Glutamatergic neuron (in vitro differentiated cells): Measurements from ENCODE around the gene IMMP2L. TPM values are rescaled to one million over a fixed set of nuclear protein-coding genes. Genes with fewer than 3 reads are reported as not detected.

Experiments
- DNase-seq: peaks from one replicate; pipeline ENCODE4 v3.0.0; 2022
- H3K27ac Mint-ChIP-seq: one replicate; pipeline ENCODE4 v1.8.0; 2020; ENCODE audit warnings: mild to moderate bottlenecking, mixed read lengths, inconsistent platforms; ENCODE audit not compliant: unreplicated experiment
- H3K27me3 Mint-ChIP-seq: one replicate; pipeline ENCODE4 v1.8.0; 2020; ENCODE audit warnings: mild to moderate bottlenecking, moderate library complexity, mixed read lengths, inconsistent platforms; ENCODE audit not compliant: unreplicated experiment
- H3K36me3 Mint-ChIP-seq: one replicate; pipeline ENCODE4 v1.8.0; 2020; ENCODE audit warnings: mild to moderate bottlenecking, mixed read lengths, inconsistent platforms; ENCODE audit not compliant: unreplicated experiment
- H3K4me1 Mint-ChIP-seq: one replicate; pipeline ENCODE4 v1.8.0; 2020; ENCODE audit warnings: mild to moderate bottlenecking, low read depth, mixed read lengths, inconsistent platforms; ENCODE audit not compliant: unreplicated experiment
- H3K4me3 Mint-ChIP-seq: one replicate; pipeline ENCODE4 v1.8.0; 2020; ENCODE audit warnings: mild to moderate bottlenecking, mixed read lengths, inconsistent platforms; ENCODE audit not compliant: unreplicated experiment
- H3K9me3 Mint-ChIP-seq: one replicate; pipeline ENCODE4 v1.8.0; 2020; ENCODE audit warnings: mild to moderate bottlenecking, moderate library complexity, mixed read lengths, inconsistent platforms; ENCODE audit not compliant: unreplicated experiment
- total RNA-seq: library from RNA; stranded (reverse); fragmentation: NEBNext Ultra II Directional; extraction: Animal tissue kit (Norgen Biotek cat#: 25700); gene quantifications from one replicate; pipeline ENCODE4 v1.2.1, GENCODE V29; 2021; ENCODE audit not compliant: unreplicated experiment
- TF ChIP-seq, protein P1 (sequence below): fragments of 200-600 bp; sonication (generic); IDR thresholded peaks from one replicate; pipeline ENCODE4 v1.5.0; 2021; ENCODE audit not compliant: partially characterized antibody, unreplicated experiment

IMMP2L gene
- total RNA-seq, 1 donor from 2014 or later: 9.6 TPM

DNA sequence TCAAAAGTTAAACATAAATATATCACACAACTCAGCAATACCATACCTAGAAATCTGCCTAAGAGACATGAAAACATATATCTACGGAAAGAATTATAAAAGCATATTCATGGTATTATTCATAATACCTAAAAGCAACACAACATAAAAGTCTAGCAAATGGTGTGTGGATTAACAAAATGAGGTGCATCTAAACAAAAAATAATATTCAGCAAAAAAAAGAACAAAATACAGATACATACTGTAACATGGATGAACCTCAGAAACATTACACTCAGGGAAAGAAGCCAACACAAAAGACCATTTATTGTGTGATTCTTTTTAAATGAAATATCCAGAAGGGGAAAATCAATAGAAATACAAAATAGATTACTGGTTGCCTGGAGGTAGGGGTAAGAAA, 155.0 kb downstream of the IMMP2L start:
- no peaks in the 10 kb centered on the region for H3K36me3 Mint-ChIP-seq
- peaks cover 2% of the 10 kb centered on the region for H3K9me3 Mint-ChIP-seq
- H3K4me3 Mint-ChIP-seq: no peak overlapping the region
- no peaks in the 10 kb centered on the region for H3K27me3 Mint-ChIP-seq
- H3K4me1 Mint-ChIP-seq: peaks cover 2% of the 10 kb centered on the region
- DNase-seq: no peak
- H3K27ac Mint-ChIP-seq: no peak overlapping the region
- TF ChIP-seq, protein P1, sequence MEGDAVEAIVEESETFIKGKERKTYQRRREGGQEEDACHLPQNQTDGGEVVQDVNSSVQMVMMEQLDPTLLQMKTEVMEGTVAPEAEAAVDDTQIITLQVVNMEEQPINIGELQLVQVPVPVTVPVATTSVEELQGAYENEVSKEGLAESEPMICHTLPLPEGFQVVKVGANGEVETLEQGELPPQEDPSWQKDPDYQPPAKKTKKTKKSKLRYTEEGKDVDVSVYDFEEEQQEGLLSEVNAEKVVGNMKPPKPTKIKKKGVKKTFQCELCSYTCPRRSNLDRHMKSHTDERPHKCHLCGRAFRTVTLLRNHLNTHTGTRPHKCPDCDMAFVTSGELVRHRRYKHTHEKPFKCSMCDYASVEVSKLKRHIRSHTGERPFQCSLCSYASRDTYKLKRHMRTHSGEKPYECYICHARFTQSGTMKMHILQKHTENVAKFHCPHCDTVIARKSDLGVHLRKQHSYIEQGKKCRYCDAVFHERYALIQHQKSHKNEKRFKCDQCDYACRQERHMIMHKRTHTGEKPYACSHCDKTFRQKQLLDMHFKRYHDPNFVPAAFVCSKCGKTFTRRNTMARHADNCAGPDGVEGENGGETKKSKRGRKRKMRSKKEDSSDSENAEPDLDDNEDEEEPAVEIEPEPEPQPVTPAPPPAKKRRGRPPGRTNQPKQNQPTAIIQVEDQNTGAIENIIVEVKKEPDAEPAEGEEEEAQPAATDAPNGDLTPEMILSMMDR: no peak

DNA sequence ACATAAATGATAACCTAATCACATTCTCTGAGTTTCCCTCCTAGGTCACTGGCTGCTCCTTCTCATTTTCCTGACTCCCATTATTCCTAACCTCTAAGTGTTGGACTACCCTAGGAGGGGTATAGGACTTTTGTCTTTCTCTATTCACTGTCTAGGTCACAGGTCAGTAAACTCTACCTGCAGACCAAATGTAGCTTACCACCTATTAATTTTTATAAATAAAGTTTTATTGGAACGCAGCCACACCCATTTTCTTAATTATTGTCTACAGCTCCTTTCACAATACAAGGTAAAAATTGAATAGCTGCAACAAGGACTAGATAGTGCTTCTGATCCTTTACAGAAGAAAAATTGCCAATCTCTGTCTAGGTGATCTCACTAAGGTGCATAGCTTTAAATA, 156.7 kb downstream of the IMMP2L start:
- Mint-ChIP-seq H3K36me3 (no peaks in the 10 kb centered on the region), H3K27ac (no peak overlapping the region), H3K27me3 (no peaks in the 10 kb centered on the region), H3K4me1 (peaks cover 2% of the 10 kb centered on the region), H3K9me3 (peaks cover 2% of the 10 kb centered on the region), H3K4me3 (no peak overlapping the region)
- no peak for DNase-seq
- TF ChIP-seq, protein P1: no peak

DNA sequence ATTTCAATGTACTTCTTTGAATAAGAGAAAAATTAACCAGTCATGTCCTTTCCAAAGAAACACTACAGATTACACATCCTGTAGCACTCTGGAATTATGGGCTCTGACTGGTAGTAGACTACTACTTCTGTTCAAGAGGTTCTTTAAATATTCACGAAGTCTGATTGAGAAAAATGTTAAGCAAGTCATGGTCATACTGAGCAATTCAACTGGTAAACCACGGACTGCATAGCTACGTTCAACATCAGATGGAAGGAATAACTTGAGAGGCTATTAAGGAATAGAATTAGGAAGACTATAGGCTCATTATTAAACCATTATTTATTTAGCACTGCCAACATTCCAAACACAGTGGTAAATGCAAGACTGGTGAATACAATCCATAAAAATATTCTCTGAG, 160.8 kb downstream of the IMMP2L start:
- Mint-ChIP-seq H3K36me3 (no peaks in the 10 kb centered on the region), H3K9me3 (peaks cover 2% of the 10 kb centered on the region), H3K4me3 (no peak overlapping the region)

DNA sequence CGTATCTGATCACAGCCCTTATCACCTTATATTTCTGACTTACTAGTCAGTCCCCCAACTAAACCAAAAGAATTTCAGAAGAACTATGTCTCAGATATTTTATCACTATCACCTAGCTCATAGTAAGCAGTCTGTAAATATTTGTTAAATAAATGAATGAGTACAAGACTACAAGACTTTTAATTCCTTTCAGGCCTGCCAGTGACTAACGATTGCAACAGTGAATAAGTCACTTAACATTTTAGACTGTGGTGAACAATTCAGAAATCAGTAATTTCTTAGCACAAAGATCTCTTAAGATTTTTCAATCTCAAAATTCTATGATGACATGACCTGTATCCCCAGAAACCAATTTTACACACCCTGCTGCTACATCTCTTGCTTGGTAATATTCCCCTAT, 162.2 kb downstream of the IMMP2L start:
- H3K27me3 Mint-ChIP-seq: no peaks in the 10 kb centered on the region
- DNase-seq: no peak
- TF ChIP-seq, protein P1: no peak
- H3K9me3 Mint-ChIP-seq: no peaks in the 10 kb centered on the region
- H3K4me1 Mint-ChIP-seq: no peaks in the 10 kb centered on the region
- H3K36me3 Mint-ChIP-seq: no peaks in the 10 kb centered on the region
- no peak overlapping the region for H3K4me3 Mint-ChIP-seq
- no peak overlapping the region for H3K27ac Mint-ChIP-seq

More for the DNA sequence above, 160.8 kb downstream of the IMMP2L start:
- Mint-ChIP-seq H3K27me3 (no peaks in the 10 kb centered on the region), H3K27ac (no peak overlapping the region), H3K4me1 (no peaks in the 10 kb centered on the region)
- no peak for DNase-seq
- TF ChIP-seq, protein P1: no peak

DNA sequence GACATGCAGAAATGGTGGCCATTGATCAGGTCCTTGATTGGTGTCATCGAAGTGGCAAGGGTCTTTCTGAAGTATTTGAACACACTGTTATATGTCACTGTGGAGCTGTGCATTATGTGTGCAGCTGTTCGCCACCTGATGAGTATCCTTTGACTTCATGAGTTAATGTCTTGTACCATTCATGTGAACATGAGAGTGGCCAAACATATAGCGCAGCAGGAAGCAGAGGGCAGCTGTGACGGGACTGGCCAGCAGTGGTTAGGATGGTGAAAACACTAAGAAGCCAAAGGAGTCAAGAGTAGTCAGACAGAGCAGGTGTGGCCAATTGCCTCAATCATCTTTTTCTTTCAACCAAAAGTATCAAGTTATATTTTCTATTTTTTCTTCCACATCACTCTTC, 167.4 kb downstream of the IMMP2L start:
- no peak overlapping the region for H3K4me3 Mint-ChIP-seq
- peaks cover 1% of the 10 kb centered on the region for H3K9me3 Mint-ChIP-seq
- H3K4me1 Mint-ChIP-seq: peaks cover 4% of the 10 kb centered on the region
- no peaks in the 10 kb centered on the region for H3K36me3 Mint-ChIP-seq
- H3K27ac Mint-ChIP-seq: no peak overlapping the region
- no peak for DNase-seq
- TF ChIP-seq, protein P1: no peak
- H3K27me3 Mint-ChIP-seq: no peaks in the 10 kb centered on the region
